Measurements from ENCODE around the gene GSTA3.

DNA sequence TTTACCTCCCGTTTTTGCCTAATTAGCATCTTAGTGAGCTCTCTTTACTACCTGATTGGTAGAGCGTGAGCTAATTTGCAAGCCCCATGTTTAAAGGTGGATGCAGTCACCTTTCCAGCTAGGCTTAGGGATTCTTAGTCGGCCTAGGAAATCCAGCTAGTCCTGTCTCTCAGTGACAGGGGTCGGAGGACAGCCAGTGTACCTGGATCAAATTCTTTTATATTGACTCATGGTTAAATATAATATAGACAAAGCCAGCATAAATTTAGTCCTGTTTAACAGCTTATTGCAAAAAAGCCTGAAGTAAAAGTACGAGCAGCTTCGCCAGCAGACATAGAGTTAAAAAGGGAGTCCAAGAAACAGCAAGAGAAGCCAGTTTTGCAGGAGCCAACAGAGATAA, 12.2 kb upstream of the GSTA3 start:
- no peak for TF ChIP-seq EZH2 (IDR thresholded peaks at IDR 0.05; ENCODE audit: insufficient read depth, poor library complexity, severe bottlenecking)
- no peak for TF ChIP-seq EZH2phosphoT487 (IDR thresholded peaks at IDR 0.05; ENCODE audit: insufficient read depth, low read depth)
